K562 (cell line): ENCODE measurements around the gene NAPA. TPM values are rescaled to one million over a fixed set of nuclear protein-coding genes. Genes with fewer than 3 reads are reported as not detected.
A peak's percentile ranks its signal among the peaks of the same experiment; 100 is the strongest.

Experiments used
- ATF4 ChIP-seq: fragments of 450-650 bp; formaldehyde crosslinking; IDR thresholded peaks from 2 replicates; pipeline ENCODE4 v1.4.0; 2022; ENCODE audit warnings: mild to moderate bottlenecking, moderate library complexity
- ETV5 ChIP-seq: sonication (generic); formaldehyde crosslinking; IDR thresholded peaks from 2 replicates; pipeline ENCODE4 v1.4.0; 2020; ENCODE audit warnings: low read depth, mild to moderate bottlenecking, missing genetic modification reagents
- GABPB1 ChIP-seq: sonication (generic); formaldehyde crosslinking; IDR thresholded peaks from 2 replicates; pipeline ENCODE4 v1.8.0; 2022; ENCODE audit warnings: mild to moderate bottlenecking, missing genetic modification reagents
- HES1 ChIP-seq: fragments of 450-650 bp; IDR thresholded peaks from 2 replicates; pipeline ENCODE4 v1.6.1; 2016; ENCODE audit warnings: low read depth, mild to moderate bottlenecking, moderate library complexity
- IFI16 ChIP-seq: fragments of 250-450 bp; sonication (Bioruptor Pico); IDR thresholded peaks from 2 replicates; pipeline ENCODE4 v2.1.2; 2022; ENCODE audit warnings: mild to moderate bottlenecking, inconsistent platforms
- MAFF ChIP-seq: IDR thresholded peaks from 2 replicates; pipeline ENCODE4 v1.6.1; 2012; ENCODE audit warnings: low read length, improper control_type of control experiment
- MXD1 ChIP-seq: fragments of 250-450 bp; sonication (Bioruptor Pico); IDR thresholded peaks from 2 replicates; pipeline ENCODE4 v1.8.0; 2021; ENCODE audit warnings: borderline replicate concordance, mild to moderate bottlenecking, moderate library complexity; ENCODE audit not compliant: poor library complexity, severe bottlenecking
- MXI1 ChIP-seq: IDR thresholded peaks from 2 replicates; pipeline ENCODE4 v1.6.1; 2011; ENCODE audit warnings: low read depth, mild to moderate bottlenecking, improper control_type of control experiment, low read length
- NFE2L1 ChIP-seq: fragments of 450-650 bp; IDR thresholded peaks from 2 replicates; pipeline ENCODE4 v1.6.1; 2016; ENCODE audit warnings: missing genetic modification characterization, low read depth, mild to moderate bottlenecking, missing compliant biosample characterization, moderate library complexity, borderline replicate concordance
- PHF8 ChIP-seq: fragments of 200-600 bp; sonication (generic); IDR thresholded peaks from 2 replicates; pipeline ENCODE4 v1.6.1; 2012; ENCODE audit warnings: mixed run types, mild to moderate bottlenecking, inconsistent platforms, low read length, moderate library complexity, borderline replicate concordance
- RBM25 ChIP-seq: fragments of 200-400 bp; formaldehyde crosslinking; IDR thresholded peaks from 2 replicates; pipeline ENCODE4 v1.6.1; 2018; ENCODE audit warnings: low read length, low read depth, moderate library complexity; ENCODE audit not compliant: severe bottlenecking
- RHOXF2B ChIP-seq: fragments of 250-450 bp; sonication (Bioruptor Pico); conservative IDR thresholded peaks from 2 replicates; pipeline ENCODE4 v1.5.1; 2021
- STAT5B ChIP-seq: fragments of 250-450 bp; sonication (Bioruptor Pico); IDR thresholded peaks from 2 replicates; pipeline ENCODE4 v1.8.0; 2021; ENCODE audit warnings: mild to moderate bottlenecking, inconsistent platforms
- TGIF2 ChIP-seq: sonication (generic); formaldehyde crosslinking; IDR thresholded peaks from 2 replicates; pipeline ENCODE4 v1.8.1; 2022; ENCODE audit warnings: mild to moderate bottlenecking, missing genetic modification reagents, moderate library complexity
- XRCC3 ChIP-seq: fragments of 450-650 bp; IDR thresholded peaks from 2 replicates; pipeline ENCODE4 v1.6.1; 2017; ENCODE audit warnings: mild to moderate bottlenecking, moderate library complexity
- ZBTB11 ChIP-seq, 3 experiments: fragments of 200-800 bp in 1 of 3; fragments of 250-450 bp in 1 of 3; fragments of 450-650 bp in 1 of 3; sonication (Bioruptor Pico) in 1 of 3; sonication (Bioruptor generic) in 1 of 3; formaldehyde crosslinking in 1 of 3; IDR thresholded peaks; 2 replicates each; pipeline versions ENCODE4 v1.6.1 to v1.8.0; 2016 to 2022; ENCODE audit warnings: mild to moderate bottlenecking in 2 of 3, missing genetic modification characterization in 2 of 3, missing compliant biosample characterization in 1 of 3, moderate library complexity in 1 of 3
- ZBTB8A ChIP-seq: fragments of 450-650 bp; IDR thresholded peaks from 2 replicates; pipeline ENCODE4 v1.6.1; 2018; ENCODE audit warnings: mild to moderate bottlenecking, moderate library complexity; ENCODE audit not compliant: partially characterized antibody
- ZNF12 ChIP-seq: sonication (generic); formaldehyde crosslinking; IDR thresholded peaks from 2 replicates; pipeline ENCODE4 v1.4.0; 2020; ENCODE audit warnings: mild to moderate bottlenecking, missing genetic modification reagents
- ZNF239 ChIP-seq: fragments of 250-450 bp; sonication (Bioruptor Pico); IDR thresholded peaks from 2 replicates; pipeline ENCODE4 v1.4.0; 2020; ENCODE audit warnings: mild to moderate bottlenecking
- ZNF263 ChIP-seq: sonication (generic); formaldehyde crosslinking; IDR thresholded peaks from 2 replicates; pipeline ENCODE4 v1.8.0; 2022; ENCODE audit warnings: mild to moderate bottlenecking, missing genetic modification reagents, borderline replicate concordance
- ZNF280A ChIP-seq: fragments of 450-650 bp; IDR thresholded peaks from 2 replicates; pipeline ENCODE4 v1.6.1; 2018; ENCODE audit warnings: mild to moderate bottlenecking, low read depth; ENCODE audit not compliant: partially characterized antibody
- ZNF551 ChIP-seq: fragments of 250-450 bp; sonication (Bioruptor Pico); IDR thresholded peaks from 2 replicates; pipeline ENCODE4 v1.5.0; 2021; ENCODE audit warnings: mild to moderate bottlenecking, moderate library complexity
- polyA plus RNA-seq, 8 experiments: library from polyadenylated mRNA; depleted of rRNA in 4 of 8; stranded (reverse) in 5 of 8; unstranded in 3 of 8; fragments of >200 nt; fragmentation: Nextera tagmentation in 2 of 8; fragmentation: Illumina TruSeq in 1 of 8; extraction: Ambion mirVana in 2 of 8; extraction: Trizol in 1 of 8; gene quantifications; 2 replicates each; pipeline versions ENCODE4 v1.2.1 to v1.2.3, GENCODE V29; 2011 to 2014; ENCODE audit warnings: inconsistent platforms in 1 of 8, missing spikeins in 1 of 8
- total RNA-seq, 7 experiments: library from RNA; depleted of rRNA in 6 of 7; stranded (reverse); fragments of >200 nt in 6 of 7; fragmentation: Illumina TruSeq in 2 of 7; extraction: Trizol in 2 of 7; gene quantifications; 2 replicates each; pipeline versions ENCODE4 v1.2.1 to v1.2.3, GENCODE V29; 2011 to 2021; ENCODE audit warnings: low replicate concordance in 1 of 7

Gene NAPA
- total and polyA plus RNA-seq, 9 of the 15 experiments (the other 6 are each of a cell fraction or from before 2014, with no cell fraction given): 5.4 to 98.6 (median 77.5) TPM

- TF ChIP-seq ZNF551 (CRISPR knock-in tag): no peak
- TF ChIP-seq MAFF: no peak
- peak; percentile 14 for TF ChIP-seq RBM25
- TF ChIP-seq MXI1: 0 out of 2 replicates have a peak, but pooled peaks have one; percentile 29
- TF ChIP-seq IFI16 (CRISPR knock-in tag): no peak
- TF ChIP-seq TGIF2 (CRISPR knock-in tag): no peak
- no peak for TF ChIP-seq ZBTB8A
- TF ChIP-seq MXD1 (CRISPR knock-in tag): no peak
- no peak for TF ChIP-seq PHF8
- TF ChIP-seq ATF4 (CRISPR knock-in tag): no peak
- no peak for TF ChIP-seq ZBTB11 (CRISPR knock-in tag; IDR thresholded peaks at IDR 0.05)
- peak; percentile 59; the same call in 1 of the 2 replicates for TF ChIP-seq ZNF263
- TF ChIP-seq ZNF280A: no peak
- no peak for TF ChIP-seq XRCC3
- no peak for TF ChIP-seq HES1
- no peak for TF ChIP-seq RHOXF2B (CRISPR knock-in tag)
- TF ChIP-seq STAT5B: no peak
- no peak for TF ChIP-seq ETV5
- TF ChIP-seq ZNF12 (CRISPR knock-in tag): no peak
- no peak for TF ChIP-seq NFE2L1 (tag)
- peak; percentile 46; the same call in 1 of the 2 replicates for TF ChIP-seq GABPB1
- TF ChIP-seq ZNF239: no peak
These were observed 70.5 kb downstream of the NAPA start (continued) for GRCh38 chr19:47444388-47444821.
